Stimulated activated CD8-positive, alpha-beta memory T cell treated with anti-CD3 and anti-CD28 coated beads, Interleukin-15, amount 100 ng/mL, for 1 hour (primary cell): ENCODE measurements around the gene NSUN4.
"Not testable (repeated sequence)": the region's sequence is repeated elsewhere in the genome, so short reads cannot be mapped to it uniquely, and the experiment has no call there.

Experiments
- DNase-seq: peaks from one replicate; pipeline ENCODE4 v3.0.0-alpha.2; 2020; ENCODE audit warnings: low read depth

Gene NSUN4

GRCh38 chr1:46340404-46341221 lies at the start of gene NSUN4:
TSS of gene NSUN4 (plus strand) at chr1:46340807. CDS start at chr1:46340827, 20 bp downstream.
- DNase-seq, result peak; percentile 65

GRCh38 chr1:46295306-46295705 lies 45.3 kb upstream of the NSUN4 start:
- DNase-seq, result no peak

GRCh38 chr1:46298387-46298786 lies 42.2 kb upstream of the NSUN4 start:
- no peak for DNase-seq

DNA sequence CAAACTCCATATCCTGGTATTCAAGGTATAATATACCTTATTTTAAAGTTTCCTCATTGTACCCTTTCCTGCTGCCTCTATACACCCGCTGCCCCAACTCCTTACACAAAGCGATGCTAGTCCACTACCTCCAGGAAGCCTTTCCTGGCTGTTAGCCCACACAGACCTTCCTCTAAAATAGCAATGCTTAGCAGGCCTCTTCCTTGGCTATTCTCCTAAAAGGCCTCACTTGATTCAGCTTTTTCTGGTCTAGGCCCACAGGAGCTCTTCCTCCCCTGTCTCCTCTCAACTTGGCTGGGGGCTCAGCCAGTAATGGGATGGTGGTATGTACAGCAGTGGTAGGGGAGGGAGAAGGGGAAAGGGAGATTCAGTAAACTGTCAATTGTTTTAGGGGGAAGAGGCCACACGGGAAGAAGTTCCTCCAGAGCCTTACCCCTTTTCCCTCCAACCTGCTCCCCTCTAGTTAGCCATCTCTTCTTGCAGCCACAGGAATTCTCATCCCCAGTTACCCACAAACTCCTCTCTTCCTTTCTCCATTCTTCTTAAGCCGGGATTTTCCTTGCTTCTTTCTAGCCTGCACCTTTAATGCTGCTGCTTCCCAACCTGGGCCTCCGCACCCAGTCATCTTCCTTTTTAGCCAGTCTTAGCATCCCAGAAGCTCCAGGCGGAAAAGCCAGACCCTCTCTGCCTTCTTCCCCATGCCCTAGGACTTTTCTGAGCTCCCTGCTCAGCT lies 39.8 kb upstream of the NSUN4 start:
- no peak for DNase-seq

GRCh38 chr1:46301406-46301807 lies 39.2 kb upstream of the NSUN4 start:
- no peak for DNase-seq

DNA sequence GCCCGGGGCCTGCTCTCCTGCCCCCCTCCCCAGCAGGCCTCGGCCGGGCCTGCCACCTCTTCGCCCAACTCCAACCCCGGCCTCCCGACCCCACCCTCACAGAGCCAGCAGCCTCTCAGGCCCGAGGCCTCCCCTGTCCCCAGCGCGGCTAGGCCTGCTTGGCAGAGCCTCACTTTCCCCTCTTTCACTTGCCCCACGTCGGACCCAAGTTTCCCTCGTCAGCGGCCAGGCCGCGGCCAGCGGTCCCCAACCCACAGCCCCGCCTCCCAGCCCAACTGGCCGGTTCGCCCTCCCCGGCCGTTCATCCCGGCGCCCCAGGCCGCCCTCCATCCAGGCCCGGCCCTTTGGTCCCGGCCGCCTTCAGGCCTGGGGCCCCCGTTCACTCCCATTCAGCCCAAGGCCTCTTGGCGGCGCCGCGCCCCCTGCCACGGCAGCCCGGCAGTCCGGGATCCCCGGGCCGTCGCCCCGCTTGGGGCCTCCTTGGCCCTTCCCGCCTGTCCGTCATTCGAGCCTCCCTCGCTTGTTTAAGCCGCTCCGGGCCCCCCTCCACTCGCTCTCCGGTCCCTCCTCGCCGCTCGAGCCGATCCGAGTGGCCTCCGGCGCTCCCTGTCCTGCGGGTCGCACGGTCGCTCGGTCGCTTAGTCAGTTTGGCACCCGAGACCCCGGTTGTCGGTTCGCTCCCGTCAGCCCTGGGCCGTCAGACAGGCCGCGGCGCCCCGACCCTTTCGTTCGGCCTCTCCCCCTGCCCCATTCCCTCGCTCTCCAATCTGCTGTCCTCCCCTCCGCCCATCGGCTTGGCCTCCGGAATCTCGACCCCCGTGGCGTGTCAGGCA lies 38.6 kb upstream of the NSUN4 start:
- peak; percentile 16 for DNase-seq

- DNase-seq, result no peak
Observed at GRCh38 chr1:46302641-46303037, 38.0 kb upstream of the NSUN4 start.

- DNase-seq, result peak; percentile 86
Observed at GRCh38 chr1:46303038-46303871, 37.4 kb upstream of the NSUN4 start, which contains the start of the genes LRRC41 and UQCRH. TSS of gene LRRC41 (minus strand) at chr1:46303616. CDS start at chr1:46303322, 294 bp downstream. TSS of gene UQCRH (plus strand) at chr1:46303698. CDS start at chr1:46303767, 69 bp downstream.

DNA sequence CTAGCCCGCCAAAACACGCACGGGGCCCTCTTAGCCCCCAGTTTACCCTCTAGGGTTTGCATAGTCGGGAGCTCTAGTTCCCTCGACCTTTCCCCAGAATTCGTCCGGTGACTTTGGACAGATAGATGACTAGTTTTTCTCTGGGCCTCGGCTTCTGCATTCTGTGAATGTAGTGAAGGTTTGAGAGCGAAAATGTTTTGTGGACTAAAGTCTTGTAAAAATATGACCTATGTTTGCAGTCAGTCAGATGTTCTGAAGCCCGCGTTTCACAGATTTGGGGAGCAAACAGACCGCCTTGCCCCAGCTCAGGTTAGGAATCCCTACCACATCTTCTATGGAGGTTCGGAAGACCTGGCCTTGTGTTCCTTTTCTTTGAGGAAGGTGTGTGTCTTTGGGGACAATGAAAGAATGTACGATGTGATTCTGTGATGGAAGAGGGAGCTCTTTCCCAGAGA lies 36.7 kb upstream of the NSUN4 start:
- DNase-seq, result no peak

DNA sequence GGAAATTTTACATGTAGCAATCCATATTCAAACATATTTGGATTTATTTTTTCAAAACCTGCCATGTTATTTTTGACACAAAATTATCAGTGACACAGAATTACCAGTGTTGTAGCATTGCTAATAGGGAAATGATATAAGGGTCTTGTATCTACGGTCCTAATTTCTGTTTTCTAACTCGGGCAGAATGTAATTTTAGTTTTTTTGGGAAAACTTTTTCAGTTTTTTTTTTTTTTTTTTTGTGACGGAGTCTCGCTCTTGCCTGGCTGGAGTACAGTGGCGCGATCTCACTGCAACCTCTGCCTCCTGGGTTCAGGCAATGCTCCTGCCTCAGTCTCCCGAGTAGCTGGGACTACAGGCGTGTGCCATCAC lies 34.5 kb upstream of the NSUN4 start:
- DNase-seq, result no peak

- DNase-seq, result no peak
Observed at GRCh38 chr1:46309401-46310159, 31.0 kb upstream of the NSUN4 start.

GRCh38 chr1:46310321-46310720 lies 30.3 kb upstream of the NSUN4 start:
- DNase-seq, result no peak

- no peak for DNase-seq
Observed at GRCh38 chr1:46315669-46316403, 24.8 kb upstream of the NSUN4 start.

DNA sequence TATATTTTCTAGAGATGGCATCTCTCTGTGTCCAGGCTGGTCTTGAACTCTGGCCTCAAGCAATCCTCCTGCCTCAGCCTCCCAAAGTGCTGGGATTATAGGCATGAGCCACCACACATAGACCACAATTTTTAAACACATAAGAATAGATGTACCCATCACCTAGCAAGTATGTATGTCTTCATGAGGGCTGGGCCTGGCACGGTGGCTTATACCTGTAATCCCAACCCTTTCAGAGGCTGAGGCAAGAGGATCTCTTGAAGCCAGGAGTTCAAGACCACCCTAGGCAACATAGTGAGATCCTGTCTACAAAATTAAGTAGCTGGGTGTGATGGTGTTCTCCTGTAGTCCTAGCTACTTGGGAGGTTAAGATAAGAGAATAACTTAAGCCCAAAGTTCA lies 23.3 kb upstream of the NSUN4 start:
- no peak for DNase-seq

- DNase-seq, result not testable (repeated sequence)
Observed at GRCh38 chr1:46319301-46319700, 21.3 kb upstream of the NSUN4 start.

- DNase-seq, result not testable (repeated sequence)
Observed at GRCh38 chr1:46319960-46320914, 20.4 kb upstream of the NSUN4 start.

DNA sequence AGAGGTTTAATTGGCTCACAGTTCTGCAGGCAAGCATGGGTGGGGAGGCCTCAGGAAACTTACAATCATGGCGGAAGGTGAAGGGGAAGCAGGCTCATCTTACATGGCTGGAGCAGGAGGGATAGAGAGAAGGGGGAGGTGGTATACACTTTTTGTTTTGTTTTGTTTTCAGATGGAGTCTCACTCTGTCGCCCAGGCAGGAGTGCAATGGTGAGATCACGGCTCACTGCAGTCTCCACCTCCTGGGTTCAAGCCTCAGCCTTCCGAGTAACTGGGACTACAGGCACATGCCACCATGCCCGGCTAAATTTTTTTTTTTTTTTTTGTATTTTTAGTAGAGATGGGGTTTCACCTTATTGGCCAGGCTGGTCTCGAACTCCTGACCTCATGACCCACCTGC lies 18.4 kb upstream of the NSUN4 start:
- DNase-seq, result not testable (repeated sequence)

- DNase-seq, result not testable (repeated sequence)
Observed at GRCh38 chr1:46325285-46326076, 15.1 kb upstream of the NSUN4 start.
